K562 (cell line): ENCODE results near the gene XRN2. TPM values are rescaled to one million over a fixed set of nuclear protein-coding genes. Genes with fewer than 3 reads are reported as not detected.
A peak's percentile ranks its signal among the peaks of the same experiment; 100 is the strongest.

Source experiments
- ARID4B ChIP-seq: sonication (generic); formaldehyde crosslinking; IDR thresholded peaks from 2 replicates; pipeline ENCODE4 v1.8.0; 2022; ENCODE audit warnings: mild to moderate bottlenecking, missing genetic modification reagents
- CHD4 ChIP-seq: fragments of 200-600 bp; sonication (generic); IDR thresholded peaks from 3 replicates; pipeline ENCODE4 v1.6.1; 2012; ENCODE audit warnings: low read depth, mild to moderate bottlenecking, mixed read lengths, low read length, inconsistent platforms; ENCODE audit not compliant: insufficient read depth, insufficient replicate concordance, poor library complexity, severe bottlenecking
- E2F6 ChIP-seq, 2 experiments: IDR thresholded peaks; 2 replicates each; pipeline ENCODE4 v1.6.1; 2011; ENCODE audit warnings: borderline replicate concordance in 1 of 2, control low read depth in 1 of 2, low read depth in 1 of 2, low read length in 1 of 2, mild to moderate bottlenecking in 1 of 2, mixed read lengths in 1 of 2, moderate library complexity in 1 of 2; ENCODE audit not compliant: insufficient read depth in 1 of 2, insufficient read length in 1 of 2, poor library complexity in 1 of 2, severe bottlenecking in 1 of 2; ENCODE audit errors: extremely low read depth in 1 of 2
- GABPA ChIP-seq: fragments of 200-800 bp; sonication (Bioruptor generic); conservative IDR thresholded peaks from 2 replicates; pipeline ENCODE4 v1.6.1; 2016; ENCODE audit warnings: low read depth, missing genetic modification characterization, missing compliant biosample characterization
- KDM1A ChIP-seq, 2 experiments: fragments of 450-650 bp; IDR thresholded peaks; 2 replicates each; pipeline ENCODE4 v1.6.1; 2016; ENCODE audit warnings: mild to moderate bottlenecking in 2 of 2
- MAX ChIP-seq: sonication (generic); formaldehyde crosslinking; IDR thresholded peaks from 2 replicates; pipeline ENCODE4 v1.9.0; 2022; ENCODE audit warnings: mild to moderate bottlenecking, missing genetic modification reagents
- NCOR1 ChIP-seq: fragments of 450-650 bp; IDR thresholded peaks from 2 replicates; pipeline ENCODE4 v1.6.1; 2016; ENCODE audit warnings: mild to moderate bottlenecking, moderate library complexity
- NFYB ChIP-seq: IDR thresholded peaks from 2 replicates; pipeline ENCODE4 v1.6.1; 2011; ENCODE audit warnings: mild to moderate bottlenecking, moderate library complexity; ENCODE audit not compliant: insufficient read length; ENCODE audit errors: extremely low read depth
- NONO ChIP-seq, 2 experiments: fragments of 200-400 bp in 1 of 2; fragments of 450-650 bp in 1 of 2; formaldehyde crosslinking in 1 of 2; IDR thresholded peaks; 2 replicates each; pipeline ENCODE4 v1.6.1; 2017; ENCODE audit warnings: low read depth in 2 of 2, mild to moderate bottlenecking in 2 of 2, moderate library complexity in 2 of 2, low read length in 1 of 2
- NR2C2 ChIP-seq, 2 experiments: fragments of 200-800 bp in 1 of 2; sonication (Bioruptor generic) in 1 of 2; sonication (generic) in 1 of 2; formaldehyde crosslinking in 1 of 2; IDR thresholded peaks; 2 replicates each; pipeline versions ENCODE4 v1.6.1 to v1.8.0; 2016 to 2022; ENCODE audit warnings: mild to moderate bottlenecking in 1 of 2, missing compliant biosample characterization in 1 of 2, missing genetic modification characterization in 1 of 2, missing genetic modification reagents in 1 of 2
- RB1 ChIP-seq: fragments of 450-650 bp; IDR thresholded peaks from 2 replicates; pipeline ENCODE4 v1.6.1; 2017; ENCODE audit warnings: low read depth, mild to moderate bottlenecking
- SAP30 ChIP-seq: fragments of 200-600 bp; sonication (generic); IDR thresholded peaks from 2 replicates; pipeline ENCODE4 v1.6.1; 2012; ENCODE audit warnings: borderline replicate concordance, low read depth, mild to moderate bottlenecking, moderate library complexity, low read length, control low read depth, inconsistent platforms; ENCODE audit not compliant: insufficient read depth, poor library complexity, severe bottlenecking
- SUPT5H ChIP-seq: fragments of 450-650 bp; IDR thresholded peaks from 2 replicates; pipeline ENCODE4 v1.6.1; 2016
- TEAD1 ChIP-seq, 2 experiments: fragments of 450-650 bp in 1 of 2; sonication (generic) in 1 of 2; formaldehyde crosslinking; IDR thresholded peaks; 2 replicates each; pipeline versions ENCODE4 v1.4.0 to v1.8.0; 2020 to 2022; ENCODE audit warnings: mild to moderate bottlenecking in 2 of 2, missing genetic modification reagents in 1 of 2
- TFAP4 ChIP-seq: sonication (generic); formaldehyde crosslinking; IDR thresholded peaks from 2 replicates; pipeline ENCODE4 v1.8.0; 2022; ENCODE audit warnings: missing genetic modification reagents, mild to moderate bottlenecking, moderate library complexity, borderline replicate concordance
- TFE3 ChIP-seq: fragments of 450-650 bp; formaldehyde crosslinking; IDR thresholded peaks from 2 replicates; pipeline ENCODE4 v1.4.0; 2020; ENCODE audit warnings: mild to moderate bottlenecking, mixed read lengths
- polyA plus RNA-seq, 8 experiments: library from polyadenylated mRNA; depleted of rRNA in 4 of 8; stranded (reverse) in 5 of 8; unstranded in 3 of 8; fragments of >200 nt; fragmentation: Nextera tagmentation in 2 of 8; fragmentation: Illumina TruSeq in 1 of 8; extraction: Ambion mirVana in 2 of 8; extraction: Trizol in 1 of 8; gene quantifications; 2 replicates each; pipeline versions ENCODE4 v1.2.1 to v1.2.3, GENCODE V29; 2011 to 2014; ENCODE audit warnings: inconsistent platforms in 1 of 8, missing spikeins in 1 of 8
- total RNA-seq, 7 experiments: library from RNA; depleted of rRNA in 6 of 7; stranded (reverse); fragments of >200 nt in 6 of 7; fragmentation: Illumina TruSeq in 2 of 7; extraction: Trizol in 2 of 7; gene quantifications; 2 replicates each; pipeline versions ENCODE4 v1.2.1 to v1.2.3, GENCODE V29; 2011 to 2021; ENCODE audit warnings: low replicate concordance in 1 of 7

The XRN2 gene
- total and polyA plus RNA-seq, 9 of the 15 experiments (the other 6 are each of a cell fraction or from before 2014, with no cell fraction given) = 41.8 to 67.3 (median 51.4) TPM

GRCh38 chr20:21303061-21303871, at the start of gene XRN2 (continued):
- peak; percentile 55 for TF ChIP-seq ARID4B (CRISPR knock-in tag)
- TF ChIP-seq TFE3 (CRISPR knock-in tag) = no peak
- TF ChIP-seq NFYB = no peak
- peak; percentile 39 to 40 for TF ChIP-seq E2F6 (IDR thresholded peaks at IDR 0.05; ENCODE audit: borderline replicate concordance in 1 of 2, extremely low read depth in 1 of 2, insufficient read depth in 1 of 2, insufficient read length in 1 of 2, low read depth in 1 of 2, low read length in 1 of 2, poor library complexity in 1 of 2, severe bottlenecking in 1 of 2)
- peak; percentile 92 for TF ChIP-seq MAX (CRISPR knock-in tag)
- TF ChIP-seq GABPA (tag) = peak; percentile 96
- TF ChIP-seq TFAP4 (CRISPR knock-in tag) = peak; percentile 73; the same call in 1 of the 2 replicates
- TF ChIP-seq SUPT5H = peak; percentile 83
- 0 out of 2 replicates have a peak, but pooled peaks have one; percentile 20 for TF ChIP-seq RB1
- TF ChIP-seq NCOR1 = no peak
- TF ChIP-seq CHD4 = no peak
- TF ChIP-seq TEAD1 (CRISPR knock-in tag; IDR thresholded peaks at IDR 0.05) = no peak
- TF ChIP-seq NONO (IDR thresholded peaks at IDR 0.05; ENCODE audit: low read depth in 2 of 2, low read length in 1 of 2) = peak in 1 of 2 experiments; percentile 65; a peak in 2 of 4 replicates
- no peak for TF ChIP-seq NR2C2 (CRISPR knock-in tag; IDR thresholded peaks at IDR 0.05)
- TF ChIP-seq NR2C2 (tag; IDR thresholded peaks at IDR 0.05) = 0 out of 2 replicates have a peak, but pooled peaks have one; percentile 34
- TF ChIP-seq SAP30 = peak; percentile 26
- no peak for TF ChIP-seq KDM1A (IDR thresholded peaks at IDR 0.05)
